OCI-LY1 (cell line): ENCODE results near the gene IL7R.

Experiments used
- EZH2 ChIP-seq: fragments of 200-600 bp; sonication (generic), shearing (Covaris generic); IDR thresholded peaks from 2 replicates; pipeline ENCODE4 v1.8.0; 2017; ENCODE audit warnings: borderline replicate concordance, mixed run types, mild to moderate bottlenecking, antibody characterized with exemption, low read length, moderate library complexity, mixed read lengths
- TF ChIP-seq, protein P1 (sequence below): fragments of 200-600 bp; sonication (generic), shearing (Covaris generic); IDR thresholded peaks from 2 replicates; pipeline ENCODE4 v1.5.1; 2017; ENCODE audit warnings: mild to moderate bottlenecking, antibody characterized with exemption, low read length, moderate library complexity, mixed read lengths

DNA sequence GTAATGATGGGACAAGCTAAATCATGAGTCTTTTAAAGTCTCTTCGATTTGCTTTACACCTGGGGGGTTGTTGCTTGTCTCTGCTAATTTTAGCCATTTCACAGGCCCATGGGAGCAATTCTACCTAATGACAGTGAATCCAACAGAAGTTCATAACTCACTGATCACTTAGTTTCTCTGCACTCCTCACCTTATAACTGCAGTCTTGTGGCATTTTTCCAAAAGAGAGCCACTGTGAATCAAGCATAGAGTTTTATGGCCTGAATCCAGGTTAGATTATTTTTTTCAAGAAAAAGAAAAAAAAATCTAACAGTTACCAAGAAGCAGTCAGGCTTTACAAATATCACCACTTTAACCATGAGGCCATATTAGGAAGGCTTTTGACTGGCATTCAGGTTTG is 1.5 kb upstream of the IL7R start:
- TF ChIP-seq, protein P1, sequence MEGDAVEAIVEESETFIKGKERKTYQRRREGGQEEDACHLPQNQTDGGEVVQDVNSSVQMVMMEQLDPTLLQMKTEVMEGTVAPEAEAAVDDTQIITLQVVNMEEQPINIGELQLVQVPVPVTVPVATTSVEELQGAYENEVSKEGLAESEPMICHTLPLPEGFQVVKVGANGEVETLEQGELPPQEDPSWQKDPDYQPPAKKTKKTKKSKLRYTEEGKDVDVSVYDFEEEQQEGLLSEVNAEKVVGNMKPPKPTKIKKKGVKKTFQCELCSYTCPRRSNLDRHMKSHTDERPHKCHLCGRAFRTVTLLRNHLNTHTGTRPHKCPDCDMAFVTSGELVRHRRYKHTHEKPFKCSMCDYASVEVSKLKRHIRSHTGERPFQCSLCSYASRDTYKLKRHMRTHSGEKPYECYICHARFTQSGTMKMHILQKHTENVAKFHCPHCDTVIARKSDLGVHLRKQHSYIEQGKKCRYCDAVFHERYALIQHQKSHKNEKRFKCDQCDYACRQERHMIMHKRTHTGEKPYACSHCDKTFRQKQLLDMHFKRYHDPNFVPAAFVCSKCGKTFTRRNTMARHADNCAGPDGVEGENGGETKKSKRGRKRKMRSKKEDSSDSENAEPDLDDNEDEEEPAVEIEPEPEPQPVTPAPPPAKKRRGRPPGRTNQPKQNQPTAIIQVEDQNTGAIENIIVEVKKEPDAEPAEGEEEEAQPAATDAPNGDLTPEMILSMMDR = no peak
- no peak for TF ChIP-seq EZH2
